GM12865 (cell line): Measurements from ENCODE around the gene DLG5.

Experiments used
- DNase-seq: peaks from one replicate; pipeline ENCODE4 v3.0.0; 2010; ENCODE audit warnings: low read depth
- H3K4me3 ChIP-seq: 2 replicates; pipeline ENCODE4 v1.5.1; 2011; ENCODE audit warnings: mild to moderate bottlenecking, low read depth, low read length, control low read depth
- TF ChIP-seq, protein P1 (sequence below): IDR thresholded peaks from 2 replicates; pipeline ENCODE4 v1.5.1; 2011; ENCODE audit warnings: low read length, control low read depth, low read depth, inconsistent platforms; ENCODE audit not compliant: insufficient read depth; ENCODE audit errors: missing control alignments

The DLG5 gene

DNA sequence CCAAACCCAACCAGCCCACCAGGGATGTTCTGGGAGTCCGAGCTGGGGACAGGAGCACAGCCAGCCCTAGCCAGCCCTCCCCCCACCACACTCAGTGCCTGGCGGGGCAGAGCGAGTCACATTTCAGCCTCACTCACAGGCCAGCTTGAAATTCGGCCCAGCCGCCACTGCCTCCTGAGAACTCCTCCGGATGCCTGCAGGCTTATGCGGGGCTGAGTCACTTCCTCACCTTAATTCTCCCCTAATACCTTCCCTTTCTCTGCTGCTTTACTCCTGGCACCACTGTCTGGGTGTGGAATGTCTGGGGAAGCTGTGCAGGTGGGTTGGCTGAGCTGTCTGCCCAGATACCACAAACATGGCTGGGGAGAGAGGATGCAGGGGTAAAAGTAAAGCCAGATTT lies 22.6 kb upstream of the DLG5 start:
- no peak for DNase-seq
- no peak overlapping the region for H3K4me3 ChIP-seq
- TF ChIP-seq, protein P1, sequence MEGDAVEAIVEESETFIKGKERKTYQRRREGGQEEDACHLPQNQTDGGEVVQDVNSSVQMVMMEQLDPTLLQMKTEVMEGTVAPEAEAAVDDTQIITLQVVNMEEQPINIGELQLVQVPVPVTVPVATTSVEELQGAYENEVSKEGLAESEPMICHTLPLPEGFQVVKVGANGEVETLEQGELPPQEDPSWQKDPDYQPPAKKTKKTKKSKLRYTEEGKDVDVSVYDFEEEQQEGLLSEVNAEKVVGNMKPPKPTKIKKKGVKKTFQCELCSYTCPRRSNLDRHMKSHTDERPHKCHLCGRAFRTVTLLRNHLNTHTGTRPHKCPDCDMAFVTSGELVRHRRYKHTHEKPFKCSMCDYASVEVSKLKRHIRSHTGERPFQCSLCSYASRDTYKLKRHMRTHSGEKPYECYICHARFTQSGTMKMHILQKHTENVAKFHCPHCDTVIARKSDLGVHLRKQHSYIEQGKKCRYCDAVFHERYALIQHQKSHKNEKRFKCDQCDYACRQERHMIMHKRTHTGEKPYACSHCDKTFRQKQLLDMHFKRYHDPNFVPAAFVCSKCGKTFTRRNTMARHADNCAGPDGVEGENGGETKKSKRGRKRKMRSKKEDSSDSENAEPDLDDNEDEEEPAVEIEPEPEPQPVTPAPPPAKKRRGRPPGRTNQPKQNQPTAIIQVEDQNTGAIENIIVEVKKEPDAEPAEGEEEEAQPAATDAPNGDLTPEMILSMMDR: no peak

DNA sequence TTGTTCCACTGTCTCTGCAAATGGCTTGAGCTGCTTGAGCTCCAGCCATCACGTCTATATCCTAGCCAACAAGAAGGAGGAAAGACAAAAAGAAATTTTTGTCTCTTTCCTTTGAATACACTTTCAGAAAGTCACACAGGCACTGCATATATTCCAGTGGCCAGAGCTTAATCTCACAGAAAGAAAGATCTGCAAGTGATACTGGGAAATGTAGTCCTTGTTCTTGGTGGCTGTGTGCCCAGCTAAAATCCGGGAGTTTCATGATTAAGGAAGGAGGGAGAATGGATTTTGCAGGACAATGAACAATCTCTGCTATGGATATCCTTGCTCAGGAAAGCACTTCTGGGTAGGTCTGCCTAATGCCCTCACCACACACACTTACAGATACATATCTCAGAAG lies 19.5 kb upstream of the DLG5 start:
- no peak overlapping the region for H3K4me3 ChIP-seq
- no peak for DNase-seq
- TF ChIP-seq, protein P1: no peak

DNA sequence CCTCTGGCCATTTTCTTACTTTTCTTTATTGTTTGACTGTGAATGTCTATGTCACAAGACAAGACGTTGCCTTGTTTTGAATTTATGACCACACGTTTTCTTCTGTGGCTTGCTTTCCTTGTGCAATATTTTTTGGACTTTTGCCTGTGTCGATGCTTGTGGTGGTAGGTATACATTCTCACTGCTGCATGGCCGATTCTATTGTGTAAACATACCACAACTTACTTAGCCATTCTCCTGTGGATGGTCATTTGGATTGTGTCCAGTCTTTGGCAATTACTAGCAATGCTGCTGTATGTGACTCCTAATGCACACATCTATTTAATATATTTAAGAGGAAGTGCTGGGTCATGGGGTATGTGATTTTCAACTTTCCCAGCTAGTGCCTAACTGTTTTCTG lies 18.0 kb upstream of the DLG5 start:
- no peak overlapping the region for H3K4me3 ChIP-seq
- no peak for DNase-seq
- TF ChIP-seq, protein P1: no peak

DNA sequence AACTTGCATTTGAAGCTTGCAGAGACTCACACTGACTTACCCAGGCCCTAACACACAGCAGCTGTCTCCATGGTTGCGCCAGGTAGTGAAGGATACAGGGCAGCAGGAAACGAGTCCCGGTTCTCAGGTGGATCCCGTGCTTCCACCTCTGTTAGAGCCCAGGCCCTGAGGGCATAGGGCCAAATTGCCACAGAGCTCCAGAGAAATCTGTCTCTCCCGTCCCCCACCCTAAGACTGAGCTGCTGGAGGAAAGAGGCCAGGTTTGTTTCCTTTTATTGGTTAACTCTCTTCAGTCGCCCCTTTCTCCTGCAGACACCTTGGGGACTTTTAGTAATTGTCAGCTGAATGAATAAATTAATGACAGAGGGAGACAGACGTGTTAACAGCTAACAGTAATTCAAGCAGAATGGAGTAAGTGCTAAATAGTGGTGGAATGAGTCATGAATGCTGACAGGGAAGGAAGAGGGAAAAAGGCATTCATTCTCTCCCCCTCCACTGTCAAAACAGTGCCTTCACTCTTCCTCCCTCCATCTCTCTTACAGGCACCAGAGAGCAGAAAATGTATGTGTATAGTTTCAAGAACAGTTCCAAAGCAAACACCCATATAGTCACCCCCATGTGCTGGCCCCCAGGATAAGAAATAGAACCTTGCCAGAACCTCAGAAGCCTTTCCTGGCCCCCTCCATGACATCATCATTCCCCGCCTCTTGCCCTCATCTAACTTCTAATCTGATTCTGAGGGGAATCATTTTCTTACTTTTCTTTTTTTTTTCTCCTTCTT lies 16.8 kb upstream of the DLG5 start:
- no peak for DNase-seq
- TF ChIP-seq, protein P1: no peak

DNA sequence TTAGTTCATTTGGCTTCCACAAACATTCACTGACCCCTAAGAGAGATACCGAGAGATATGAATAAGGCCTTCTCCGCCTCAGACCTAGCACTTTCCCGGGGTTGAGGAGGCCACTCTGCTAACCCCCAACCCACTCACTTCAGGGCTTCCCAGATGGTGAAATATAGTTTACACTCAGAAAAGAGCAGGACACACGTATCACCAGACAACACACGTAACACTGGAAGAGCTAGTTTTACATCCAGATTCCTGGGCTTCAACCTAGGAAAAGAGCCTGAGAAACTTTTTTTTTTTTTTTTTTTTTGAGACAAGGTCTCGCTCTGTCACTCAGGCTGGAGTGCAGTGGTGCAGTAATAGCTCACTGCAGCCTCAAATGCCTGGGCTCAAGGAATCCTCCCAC lies 15.2 kb upstream of the DLG5 start:
- TF ChIP-seq, protein P1: no peak
- no peak for DNase-seq
- no peak overlapping the region for H3K4me3 ChIP-seq

More for the DNA sequence above, 16.8 kb upstream of the DLG5 start:
- no peak overlapping the region for H3K4me3 ChIP-seq

DNA sequence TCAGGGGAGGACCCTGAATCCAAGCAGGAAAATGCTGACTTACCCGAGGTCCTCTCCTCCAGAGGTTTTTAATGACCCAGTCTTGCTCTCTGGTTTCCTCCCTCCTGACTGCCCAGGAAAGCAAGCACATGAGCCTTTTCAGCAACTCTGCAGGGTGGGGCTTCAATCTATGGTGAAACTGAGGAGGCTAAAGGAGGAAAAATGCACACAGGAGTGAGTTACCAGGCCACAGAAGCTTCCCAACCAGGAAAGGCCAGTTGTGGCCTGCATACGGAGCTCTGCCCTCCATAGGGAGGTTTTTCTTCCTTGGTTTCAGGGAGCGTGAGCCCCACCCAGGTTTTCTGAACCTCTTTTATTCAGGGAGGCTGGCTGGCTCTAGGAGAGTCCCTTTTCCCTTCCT lies 14.1 kb upstream of the DLG5 start:
- DNase-seq: no peak
- TF ChIP-seq, protein P1: no peak
- H3K4me3 ChIP-seq: no peak overlapping the region

DNA sequence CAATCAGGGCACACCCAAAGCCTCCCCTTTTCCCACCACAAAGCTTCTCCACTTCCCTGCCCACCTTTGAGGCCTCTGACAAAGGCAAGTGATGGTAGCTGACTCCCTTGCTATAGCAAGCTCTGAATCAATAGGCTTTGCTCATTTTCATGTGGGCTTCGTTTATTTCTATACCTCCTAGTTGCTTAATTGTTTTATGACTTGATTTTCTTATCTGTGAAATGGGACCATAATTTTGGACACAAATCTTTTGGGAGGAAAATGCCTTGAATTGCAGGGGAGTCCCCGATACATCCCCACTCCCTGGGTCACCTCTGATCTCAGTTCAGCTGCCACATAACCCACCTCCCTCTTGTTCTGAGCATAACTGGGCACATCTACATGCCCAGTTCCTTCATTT lies 13.7 kb upstream of the DLG5 start:
- DNase-seq: no peak
- H3K4me3 ChIP-seq: no peak overlapping the region
- TF ChIP-seq, protein P1: no peak
